Right forelimb (tissue), 1 donor: Measurements from ENCODE around the gene MROH2A.

Experiments used
- DNase-seq: peaks from one replicate; pipeline ENCODE4 v3.0.0-alpha.2; 2018

The MROH2A gene

DNA sequence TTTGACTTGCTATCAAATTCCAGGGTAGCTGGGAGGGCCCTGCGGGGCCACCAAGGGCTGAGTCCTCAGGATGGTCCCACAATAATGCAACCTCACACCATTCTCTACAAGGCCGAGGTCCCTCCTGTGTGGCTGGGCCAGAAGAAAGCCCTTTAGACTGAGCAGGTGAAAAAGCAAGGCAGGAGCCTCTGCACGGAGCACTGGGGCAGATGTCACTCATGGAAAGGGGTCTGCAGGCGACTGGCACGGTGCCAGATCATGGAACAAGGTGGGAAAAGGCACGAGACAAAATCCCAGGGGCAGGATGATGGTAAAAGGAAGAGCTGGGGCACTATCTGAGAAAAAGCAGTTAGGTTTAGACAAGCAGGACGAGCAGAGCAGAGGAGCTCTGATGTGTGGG lies 60.1 kb downstream of the MROH2A start:
- DNase-seq, result no peak

DNA sequence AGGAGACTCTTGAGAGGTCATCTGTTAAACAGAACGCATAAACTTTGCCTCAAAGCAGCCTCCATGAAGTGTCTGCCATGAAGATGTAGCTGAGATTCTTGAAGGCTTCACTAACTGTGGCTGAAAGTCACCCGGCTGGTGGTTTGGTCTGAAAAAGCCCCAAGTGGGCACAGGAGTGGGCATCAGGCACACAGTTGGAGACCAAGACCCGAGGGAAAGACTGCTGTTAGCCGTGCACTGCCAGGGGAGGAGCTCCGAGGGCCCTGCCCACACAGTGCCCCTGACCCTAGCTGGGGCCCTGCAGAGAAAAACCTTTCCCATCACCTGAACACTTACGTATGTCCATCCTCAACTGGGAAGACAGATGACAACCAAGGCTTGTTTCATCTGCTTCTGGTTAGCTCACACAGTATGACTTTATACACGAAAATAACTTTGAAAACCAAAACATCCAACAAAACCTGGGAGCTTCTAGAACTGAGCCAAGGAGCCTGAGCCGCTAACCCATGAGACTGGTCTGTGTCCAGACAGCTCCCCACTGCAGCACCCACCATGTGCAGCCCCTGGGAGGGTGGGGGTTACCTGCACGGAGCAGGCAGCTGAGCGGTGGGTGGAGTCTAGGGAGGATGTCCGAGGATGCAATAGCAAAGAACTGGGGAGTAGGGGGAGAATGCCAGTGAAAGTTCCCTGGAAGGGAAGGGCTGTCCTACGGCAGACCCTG lies 60.8 kb downstream of the MROH2A start:
- no peak for DNase-seq

DNA sequence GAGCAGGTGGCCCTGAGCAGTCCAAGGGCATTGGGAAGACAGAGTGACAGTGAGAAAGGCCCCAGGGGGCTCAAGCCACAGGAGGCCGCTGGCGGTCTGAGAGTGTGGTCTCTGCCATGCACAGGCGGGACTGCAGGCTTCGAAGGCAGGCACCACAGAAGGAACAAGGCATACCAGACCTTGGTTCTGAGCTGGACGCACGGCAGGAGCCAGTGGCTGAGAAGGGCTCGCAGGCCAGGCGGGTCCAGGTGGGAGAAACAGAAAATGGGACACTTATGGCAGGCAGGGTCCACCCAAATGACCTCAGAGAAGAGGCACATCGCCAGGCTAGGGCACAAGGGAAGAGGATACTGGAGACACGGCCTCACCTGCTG lies 61.3 kb downstream of the MROH2A start:
- no peak for DNase-seq

DNA sequence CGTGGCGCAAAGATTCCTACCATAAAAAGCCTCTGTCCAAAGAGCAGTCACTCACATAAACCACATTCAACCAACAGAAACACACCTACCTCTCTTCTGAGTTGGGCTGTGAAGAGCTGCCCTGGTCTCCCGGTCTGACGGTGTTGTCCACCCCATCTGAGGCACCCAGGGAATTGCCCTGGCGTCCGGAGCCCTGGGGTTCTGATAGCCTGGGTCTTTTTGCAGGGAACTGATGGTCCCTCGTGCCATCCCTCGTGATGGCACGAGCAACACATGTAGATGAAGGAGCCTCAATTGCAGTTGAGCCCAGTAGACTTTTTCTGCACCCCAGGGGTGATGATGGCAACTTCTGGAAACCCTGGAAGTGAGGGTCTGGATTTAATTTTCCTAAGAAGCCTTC lies 62.4 kb downstream of the MROH2A start:
- no peak for DNase-seq

DNA sequence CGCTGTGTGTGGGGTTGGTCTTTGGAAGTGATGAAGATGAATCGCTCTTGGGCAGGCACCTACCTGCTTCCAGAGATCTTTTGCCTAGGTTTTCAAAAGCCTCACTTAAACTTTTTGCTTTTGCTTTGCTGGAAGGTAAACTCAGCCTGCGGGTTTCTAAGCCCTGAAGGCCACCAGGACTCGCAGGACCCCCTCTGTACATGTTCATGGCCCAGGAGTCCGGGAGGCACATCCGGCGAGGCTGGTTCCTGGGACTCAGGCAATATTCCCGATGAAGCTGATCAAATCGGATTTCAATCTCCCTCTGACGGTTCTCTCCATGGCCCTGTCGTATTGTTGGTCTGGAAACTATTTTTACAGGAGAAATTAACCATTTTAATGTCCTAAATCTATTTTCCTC lies 63.1 kb downstream of the MROH2A start:
- no peak for DNase-seq

DNA sequence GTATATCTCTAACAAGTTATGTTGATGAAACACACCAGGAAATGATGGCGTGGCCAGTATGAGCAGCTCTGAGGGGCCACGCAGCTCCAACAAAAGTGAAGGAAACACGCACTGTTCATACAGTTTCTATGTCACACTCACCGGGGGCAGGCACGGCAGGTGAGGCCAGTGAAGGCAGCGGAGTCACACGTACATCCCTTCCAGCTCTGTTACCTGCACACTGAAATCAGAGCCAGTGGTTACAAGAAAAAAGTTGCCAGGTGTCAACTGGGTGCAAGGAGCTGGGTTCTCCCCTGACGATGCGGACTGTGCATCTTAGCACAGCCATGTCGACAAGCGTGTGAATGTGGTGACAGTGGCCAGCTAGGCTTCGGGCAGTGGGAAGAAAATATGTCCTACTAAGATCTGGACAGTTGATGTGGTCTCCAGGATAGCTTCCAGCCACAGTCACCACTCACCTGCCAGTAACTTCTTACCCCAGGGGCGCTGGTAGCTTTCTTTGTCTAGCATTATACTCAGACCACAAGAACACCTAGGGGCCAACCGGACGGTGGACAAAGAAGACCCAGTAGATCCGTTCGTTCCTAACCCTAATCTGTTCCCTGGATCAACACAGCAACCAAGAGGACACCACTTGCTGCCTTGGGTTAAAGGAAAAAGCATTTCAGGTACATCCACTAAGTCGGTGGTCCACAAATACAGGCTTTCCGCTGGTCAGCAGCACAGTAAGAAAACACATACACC lies 66.1 kb downstream of the MROH2A start:
- no peak for DNase-seq

DNA sequence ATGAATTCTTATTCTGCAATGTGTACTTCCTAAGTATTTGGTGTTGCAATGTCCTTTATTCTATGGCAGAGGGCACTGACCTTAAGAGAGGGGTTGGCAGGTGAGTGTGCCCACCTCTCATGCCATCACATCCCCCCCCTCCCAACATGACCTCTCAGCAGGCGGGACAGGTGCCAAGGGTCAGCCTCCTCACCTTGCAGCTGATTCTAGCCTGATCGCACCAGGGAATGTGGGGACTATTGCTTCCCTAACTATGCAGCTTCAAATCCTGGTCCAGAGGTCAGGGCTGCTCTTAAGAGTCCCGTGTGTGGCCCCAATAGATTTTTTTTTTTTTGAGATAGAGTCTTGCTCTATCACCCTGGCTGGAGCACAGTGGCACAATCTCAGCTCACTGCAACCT lies 66.7 kb downstream of the MROH2A start:
- no peak for DNase-seq

DNA sequence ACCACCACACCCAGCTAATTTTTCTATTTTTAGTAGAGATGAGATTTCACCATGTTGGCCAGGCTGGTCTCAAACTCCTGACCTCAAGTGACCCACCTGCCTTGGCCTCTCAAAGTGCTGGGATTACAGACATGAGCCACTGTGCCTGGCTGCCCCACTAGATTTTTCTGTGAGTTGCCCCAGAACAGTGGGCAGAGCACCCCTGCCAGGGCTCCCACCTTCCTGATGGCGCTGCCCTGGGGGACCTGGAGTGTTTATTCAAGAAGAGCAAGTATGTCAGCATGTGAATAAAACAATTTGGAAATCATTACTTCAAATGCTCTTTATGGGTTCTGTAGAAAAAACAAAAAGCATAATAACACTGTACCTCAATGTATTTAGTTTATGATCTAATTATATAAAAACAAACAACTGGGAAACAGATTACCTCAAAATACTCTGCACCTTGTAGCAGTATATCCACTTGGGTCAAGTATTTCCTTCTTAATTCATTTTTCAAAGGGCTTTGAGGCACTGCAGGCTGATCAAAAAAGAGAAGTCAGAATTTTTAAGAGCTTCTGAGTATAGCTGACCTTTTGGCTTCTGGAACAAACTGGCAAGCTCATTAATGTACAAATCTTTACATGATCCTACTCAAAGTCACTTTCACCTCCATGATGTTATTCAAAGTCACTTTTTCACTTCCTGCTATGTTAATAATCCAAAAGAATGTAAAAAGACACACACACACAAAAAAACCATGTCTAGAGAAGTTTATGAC lies 67.4 kb downstream of the MROH2A start:
- no peak for DNase-seq

DNA sequence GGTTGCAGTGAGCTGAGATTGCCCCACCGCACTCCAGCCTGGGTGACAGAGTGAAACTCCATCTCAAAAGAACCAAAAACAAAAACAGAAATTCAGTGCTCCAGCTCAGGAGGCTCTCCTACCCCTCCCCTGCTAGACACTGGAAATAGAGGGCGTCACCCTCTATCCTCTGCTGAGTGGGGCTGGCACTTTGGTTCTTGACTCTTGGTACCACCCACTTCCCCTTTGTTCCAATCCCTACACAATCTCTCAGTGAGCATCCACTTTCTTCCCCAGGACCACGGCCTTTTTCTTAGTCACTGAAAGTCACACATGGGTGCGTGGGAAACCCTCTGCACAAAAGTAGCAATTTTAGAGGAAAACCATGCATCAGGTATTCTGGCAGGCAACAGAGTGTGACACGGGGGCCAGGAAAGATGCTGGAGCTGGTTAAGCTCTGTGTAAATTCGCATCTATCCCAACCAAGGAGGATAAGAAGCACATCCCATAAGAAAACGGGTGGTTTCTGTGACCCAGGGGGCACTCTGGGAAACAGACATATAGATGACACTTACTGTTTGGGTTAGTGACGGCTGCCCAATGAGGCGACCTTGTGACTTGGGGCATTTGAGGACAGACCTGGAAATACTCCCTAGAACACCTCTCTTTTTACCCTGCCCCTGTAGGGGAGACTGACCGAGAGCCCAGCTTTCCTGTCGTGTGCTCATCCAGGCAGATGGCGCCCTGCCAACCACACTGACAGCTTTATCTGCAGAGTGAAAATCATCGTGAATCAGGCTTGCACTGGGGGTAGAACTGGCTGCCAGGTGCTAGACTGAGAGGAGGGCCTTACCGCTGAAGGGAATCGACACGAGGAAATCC lies 68.5 kb downstream of the MROH2A start:
- no peak for DNase-seq

DNA sequence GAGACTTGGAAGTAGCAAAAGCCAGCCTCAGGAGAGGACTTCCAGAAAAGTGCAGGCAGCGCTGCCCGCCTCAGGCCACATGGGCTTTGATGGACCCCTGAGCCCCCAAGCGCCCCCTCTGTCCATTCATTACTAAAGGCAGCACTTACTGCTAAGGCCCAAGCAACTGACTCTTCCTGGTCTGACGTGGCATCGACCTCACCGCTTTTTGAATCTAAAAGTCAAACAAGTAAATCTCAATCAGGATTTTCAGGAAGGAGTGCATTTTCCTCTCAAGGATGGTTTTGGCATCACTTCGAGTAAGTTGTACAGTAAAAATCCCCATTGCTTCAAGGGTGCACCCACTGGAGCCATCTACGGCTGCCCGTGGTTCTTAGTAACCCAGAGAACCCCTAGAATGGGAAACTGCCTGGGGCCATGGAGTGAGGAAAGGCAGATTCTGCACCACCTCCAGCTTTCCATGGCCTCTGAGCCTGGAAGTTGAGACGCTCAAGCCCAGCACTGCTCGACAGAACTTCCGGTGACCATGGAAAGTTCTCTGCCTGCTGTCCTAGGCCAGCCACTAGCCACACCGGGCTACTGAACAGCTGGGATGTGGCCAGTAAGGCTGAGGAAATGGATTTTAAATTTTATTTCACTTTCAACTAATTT lies 69.2 kb downstream of the MROH2A start:
- no peak for DNase-seq

DNA sequence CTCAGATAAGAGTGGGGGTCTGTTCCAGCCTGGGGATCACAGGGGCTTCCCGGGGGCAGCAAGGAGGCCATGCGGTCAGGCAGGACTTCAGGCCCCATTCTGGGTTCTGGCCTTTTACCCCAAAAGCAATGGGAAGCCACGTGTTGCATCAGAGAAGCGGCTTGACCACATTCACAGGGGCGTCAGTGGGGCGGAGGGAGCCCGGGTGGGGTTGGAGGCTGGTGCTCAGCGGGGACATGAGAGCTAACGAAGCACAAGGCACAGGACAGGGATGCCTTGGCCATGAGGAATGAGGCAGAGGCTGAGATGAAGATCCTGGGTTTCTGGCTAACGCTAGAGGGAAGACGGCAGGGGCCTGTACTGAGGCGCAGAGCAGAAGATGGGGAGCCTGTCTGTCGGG lies 70.1 kb downstream of the MROH2A start:
- DNase-seq, result no peak

DNA sequence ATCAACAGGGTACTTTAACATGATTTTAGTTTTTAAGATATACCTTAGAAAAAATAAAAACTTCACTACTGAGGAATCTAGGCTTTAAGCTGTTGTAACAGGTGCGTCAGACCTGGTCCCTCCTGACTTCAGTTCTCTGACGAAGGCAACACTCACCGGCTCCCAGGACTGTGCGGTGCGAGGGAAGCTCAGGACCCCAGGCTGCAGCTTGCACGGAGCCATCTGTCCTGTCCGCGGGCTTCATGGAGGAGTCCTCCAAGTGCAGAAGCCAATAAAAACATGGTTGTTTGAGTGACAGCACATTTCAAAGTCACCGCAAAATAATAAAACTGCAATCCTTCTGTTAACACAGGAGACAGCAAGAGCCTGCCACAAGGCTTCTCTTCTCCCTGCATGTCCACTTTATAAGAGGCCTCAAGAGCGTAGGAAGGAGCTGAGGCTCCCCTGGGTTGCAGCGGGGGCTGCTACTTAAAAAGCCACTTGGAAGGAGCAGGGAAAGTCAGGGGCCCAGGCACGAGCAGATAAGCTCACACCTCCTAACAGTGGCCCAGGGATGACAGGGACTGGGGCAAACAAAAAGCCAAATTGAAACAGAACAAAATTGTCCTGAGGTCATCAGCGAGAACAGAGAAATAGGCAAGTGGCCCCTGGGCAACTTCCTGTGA lies 71.6 kb downstream of the MROH2A start:
- DNase-seq, result no peak

DNA sequence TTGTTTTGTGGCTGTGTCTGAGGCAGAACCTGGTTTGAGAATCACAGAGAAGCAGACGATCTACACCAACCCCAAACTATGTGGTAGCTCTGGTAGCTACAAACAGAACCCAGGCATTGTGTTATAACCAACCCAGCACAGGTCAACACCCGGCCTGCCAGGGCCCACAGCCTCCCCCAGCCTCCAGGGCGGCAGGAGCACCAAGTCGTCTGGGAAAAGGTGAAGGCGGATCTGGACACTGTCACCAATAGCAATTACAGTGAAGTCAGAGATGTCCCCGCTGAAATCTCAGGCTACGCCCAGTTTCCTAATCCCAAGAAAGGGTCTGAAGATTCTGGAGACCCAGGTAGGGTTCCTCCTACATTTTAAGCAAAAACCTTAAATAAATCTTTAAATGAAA lies 72.6 kb downstream of the MROH2A start:
- no peak for DNase-seq

DNA sequence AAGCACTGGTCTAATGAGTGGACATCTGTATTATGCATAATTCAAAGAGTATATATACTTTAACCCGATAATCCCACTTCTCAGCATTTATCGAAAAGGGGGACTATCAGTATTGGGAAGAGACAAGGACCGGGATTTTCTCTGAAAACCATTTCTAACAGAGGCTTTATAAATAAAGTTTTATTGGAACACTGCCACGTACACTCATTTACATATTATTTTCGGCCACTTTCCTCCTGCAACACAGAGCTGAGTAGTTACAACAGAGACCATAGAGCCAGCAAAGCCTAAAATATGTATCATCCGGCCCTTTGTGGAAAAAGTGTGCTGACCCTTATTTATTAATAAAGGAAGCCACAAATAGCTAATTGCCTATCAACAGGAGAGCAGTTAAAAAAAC lies 73.0 kb downstream of the MROH2A start:
- no peak for DNase-seq

DNA sequence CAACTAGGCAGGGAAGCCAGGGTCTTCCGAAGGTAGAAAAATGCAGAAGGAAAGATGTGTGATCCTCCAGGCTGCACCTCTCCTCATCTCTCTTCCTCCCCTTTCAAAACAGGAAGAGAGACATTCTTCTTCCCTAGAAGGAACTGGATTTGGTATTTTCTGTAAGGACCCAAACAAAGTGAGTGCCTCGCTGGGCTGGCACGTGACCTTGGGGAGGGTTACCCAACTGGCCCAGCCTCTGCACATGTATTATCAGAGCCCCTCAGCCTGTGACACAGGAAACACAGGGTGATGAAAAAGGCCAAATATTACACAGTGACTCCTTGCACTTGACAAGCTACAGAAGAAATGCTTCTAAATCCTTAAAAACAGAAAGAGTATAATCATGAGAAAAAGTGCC lies 73.9 kb downstream of the MROH2A start:
- DNase-seq, result no peak

DNA sequence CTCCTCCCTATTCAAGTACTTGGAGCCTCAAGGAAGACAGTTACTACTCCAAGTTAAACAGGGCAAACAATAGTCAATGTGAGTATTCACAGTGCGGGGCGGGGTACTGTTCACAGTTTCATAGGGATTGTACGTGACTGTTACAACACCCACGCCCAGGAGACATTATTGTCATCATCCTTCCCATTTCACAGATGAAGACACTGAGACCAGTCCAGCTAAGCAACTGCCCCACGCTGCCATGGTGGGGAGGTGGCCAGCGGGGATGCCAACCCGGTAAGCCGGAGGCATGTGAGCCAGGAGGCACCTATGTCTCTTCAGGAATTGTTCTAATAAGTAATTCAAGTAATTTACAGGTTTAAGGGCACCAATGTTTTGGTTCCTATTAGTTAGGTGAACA lies 75.2 kb downstream of the MROH2A start:
- DNase-seq, result no peak

DNA sequence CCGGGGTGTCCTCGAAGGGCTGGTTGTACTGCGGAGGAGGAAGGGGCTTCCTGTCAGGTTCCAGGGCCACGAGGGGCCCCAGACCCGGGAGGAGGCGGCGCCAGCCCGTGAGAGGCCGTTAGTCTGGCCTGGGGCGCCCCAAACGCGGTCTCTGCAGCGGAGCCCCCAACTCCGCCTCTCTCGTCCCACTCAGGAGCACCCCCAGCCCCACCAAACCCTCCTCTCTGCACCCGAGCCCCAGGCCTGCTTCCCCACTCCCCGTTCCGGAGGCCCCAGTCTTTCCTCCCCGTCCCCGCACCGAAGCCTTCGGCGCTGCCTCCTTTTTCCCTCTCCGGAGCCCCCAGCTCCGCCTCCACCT lies 75.7 kb downstream of the MROH2A start:
- DNase-seq, result no peak

DNA sequence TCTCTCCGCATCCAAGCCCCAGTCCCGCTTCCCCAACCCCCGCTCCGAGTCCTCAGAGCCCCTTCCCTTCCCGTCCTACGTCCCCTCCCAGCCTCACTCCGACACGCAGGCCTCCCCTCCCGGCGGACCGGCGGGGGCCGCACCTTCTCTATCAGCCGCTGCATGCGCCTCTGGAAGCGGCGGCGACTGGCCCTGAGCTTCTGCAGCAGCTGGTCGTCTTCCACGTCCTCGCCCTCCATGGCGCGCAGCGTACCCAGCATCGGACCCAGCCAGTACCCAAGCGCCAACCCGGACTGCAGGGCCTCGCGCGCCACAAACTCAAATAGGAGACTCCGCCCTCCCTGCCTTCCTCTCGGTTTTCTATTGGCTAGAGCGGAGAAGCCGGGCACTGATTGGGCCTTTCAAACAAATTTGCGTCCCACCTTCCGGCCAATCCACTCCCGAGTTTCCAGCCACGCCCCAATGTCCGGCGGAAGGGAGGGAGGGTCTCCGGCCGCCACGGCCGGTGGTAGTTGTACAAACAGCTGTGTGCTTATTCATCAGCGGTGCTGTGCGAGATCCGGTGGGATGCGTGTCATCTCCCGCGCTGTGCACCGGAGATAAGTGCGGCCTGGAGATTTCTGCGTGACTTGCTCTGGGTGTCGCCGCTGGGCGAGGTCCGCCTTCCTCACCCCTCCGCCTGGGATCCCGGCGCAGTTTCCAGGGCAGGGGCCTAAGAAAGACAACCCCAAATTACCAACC lies 76.3 kb downstream of the MROH2A start, which contains the start of gene HJURP:
TSS of gene HJURP (minus strand) at position 295 of the 741 bp plus-strand sequence. CDS start at position 260, 35 bp downstream.
- DNase-seq, result peak; percentile 94

DNA sequence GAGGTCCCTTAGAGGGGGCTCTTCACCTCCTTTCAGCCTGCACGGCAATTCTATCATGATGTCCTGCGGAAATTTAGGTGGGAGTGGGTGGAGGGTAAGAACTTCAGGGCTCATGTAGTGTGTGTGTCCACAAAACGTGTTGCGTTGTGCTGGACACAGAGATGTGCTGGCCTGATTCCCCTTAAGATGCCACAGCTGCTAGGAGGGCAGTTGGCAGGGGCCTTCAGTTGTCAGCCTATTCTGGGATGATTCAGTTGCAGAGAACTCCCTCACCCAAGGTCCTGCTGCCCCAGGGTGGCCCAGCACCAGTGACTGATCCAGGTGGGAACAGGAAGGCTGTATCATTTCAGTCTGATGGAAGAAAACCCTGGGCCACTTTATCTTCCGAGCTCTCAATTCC lies 77.2 kb downstream of the MROH2A start:
- DNase-seq, result no peak

DNA sequence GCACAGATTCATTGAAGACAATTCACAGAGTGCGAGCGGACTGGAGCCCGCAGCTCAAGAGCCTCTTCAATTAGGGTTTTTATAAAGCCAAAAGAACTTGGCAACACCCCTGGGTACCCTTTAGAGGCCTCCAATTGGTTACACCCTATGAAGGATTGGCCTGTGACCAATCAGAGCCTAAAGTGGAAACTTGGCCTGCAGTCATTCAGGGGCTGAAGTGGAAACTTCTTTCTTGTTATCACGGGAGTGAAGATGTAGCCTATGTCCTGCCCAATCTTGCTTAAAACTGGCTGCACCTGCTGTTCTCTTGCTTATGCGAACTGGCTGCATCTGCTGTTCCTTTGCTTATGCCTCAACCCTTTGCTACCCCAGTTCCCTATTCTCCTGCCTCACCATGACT lies 78.1 kb downstream of the MROH2A start:
- no peak for DNase-seq

DNA sequence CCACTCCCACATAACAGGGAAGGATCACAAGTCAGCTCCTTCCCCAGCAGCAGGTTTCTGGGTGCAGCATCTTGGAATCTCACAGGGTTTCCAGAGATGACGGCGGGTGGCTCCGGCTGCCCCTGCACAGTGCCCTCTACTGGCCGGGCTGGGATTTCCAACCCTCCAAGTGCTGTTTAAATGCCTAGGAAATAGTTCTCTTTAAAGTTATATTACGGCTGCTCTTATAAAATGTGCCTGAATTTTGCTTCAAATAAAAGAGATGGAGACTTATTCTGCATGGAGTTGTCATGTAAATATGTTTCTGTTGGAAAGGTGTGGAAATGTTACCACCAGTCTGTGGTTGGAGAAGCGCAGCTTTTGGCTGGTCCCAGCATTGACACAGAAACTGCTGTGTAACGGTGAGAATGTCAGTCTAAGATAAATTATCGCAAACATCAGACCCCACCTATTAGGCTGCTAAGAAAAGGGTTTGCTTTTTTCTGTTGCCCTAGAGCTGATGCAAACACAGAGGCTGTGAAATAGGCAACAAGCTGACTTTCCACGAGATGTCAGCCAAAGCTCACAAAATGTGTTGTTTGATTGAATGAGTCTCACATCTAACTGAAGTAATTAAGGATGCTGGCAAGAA lies 79.5 kb downstream of the MROH2A start:
- no peak for DNase-seq
